ENCODE measurements around the gene FLT3LG. TPM values are rescaled to one million over a fixed set of nuclear protein-coding genes. Genes with fewer than 3 reads are reported as not detected.
"Not testable (repeated sequence)": the region's sequence is repeated elsewhere in the genome, so short reads cannot be mapped to it uniquely, and the experiment has no call there.

FLT3LG gene
- total RNA-seq, 4 donors from 2014 or later = 3.7 to 19.4 (median 4.1) TPM; not detected in 1

GRCh38 chr19:49453757-49454240 lies 20.2 kb upstream of the FLT3LG start:
- Histone ChIP-seq H3K4me3 (peak overlapping the region; percentile 52 to 53), H3K36me3 (no peaks in the 10 kb centered on the region), H3K4me1 (peaks cover 2 to 5% of the 10 kb centered on the region in 2 donors), H3K27me3 (no peaks in the 10 kb centered on the region), H3K27ac (peak overlapping the region; percentile 93 to 99), H3K9me3 (no peaks in the 10 kb centered on the region)
- DNase-seq = no peak
- TF ChIP-seq POLR2A (IDR thresholded peaks at IDR 0.05) (no peak), CTCF (IDR thresholded peaks at IDR 0.05) (no peak)
- intact Hi-C loops (cut with DNase I; ENCODE audit: low total_unique reads) = no loop called here

GRCh38 chr19:49455773-49456172 lies 18.2 kb upstream of the FLT3LG start:
- intact Hi-C loops (cut with DNase I; ENCODE audit: low total_unique reads) = no loop called here
- peaks cover 2 to 5% of the 10 kb centered on the region in 2 donors for H3K4me1 ChIP-seq
- no peaks in the 10 kb centered on the region for H3K27me3 ChIP-seq
- H3K9me3 ChIP-seq = no peaks in the 10 kb centered on the region
- no peak overlapping the region for H3K4me3 ChIP-seq
- no peak for TF ChIP-seq POLR2A (IDR thresholded peaks at IDR 0.05)
- TF ChIP-seq CTCF (IDR thresholded peaks at IDR 0.05) = no peak
- H3K36me3 ChIP-seq = no peaks in the 10 kb centered on the region
- no peak for DNase-seq
- peak overlapping the region; percentile 74 to 99 for H3K27ac ChIP-seq

- Histone ChIP-seq H3K4me1 (peaks cover 2 to 5% of the 10 kb centered on the region in 2 donors), H3K36me3 (no peaks in the 10 kb centered on the region), H3K9me3 (no peaks in the 10 kb centered on the region), H3K4me3 (no peak overlapping the region), H3K27ac (peak overlapping the region; percentile 74 to 99), H3K27me3 (no peaks in the 10 kb centered on the region)
- TF ChIP-seq POLR2A (IDR thresholded peaks at IDR 0.05) (no peak), CTCF (IDR thresholded peaks at IDR 0.05) (no peak)
- no peak for DNase-seq
- intact Hi-C loops (cut with DNase I; ENCODE audit: low total_unique reads) = no loop called here
Measured at GRCh38 chr19:49456326-49456725, 17.7 kb upstream of the FLT3LG start.

GRCh38 chr19:49458567-49458903 lies 15.5 kb upstream of the FLT3LG start:
- no peak overlapping the region for H3K4me3 ChIP-seq
- intact Hi-C loops (cut with DNase I; ENCODE audit: low total_unique reads) = no loop called here
- DNase-seq = no peak
- peaks cover 2 to 5% of the 10 kb centered on the region in 2 donors for H3K4me1 ChIP-seq
- H3K27ac ChIP-seq = peak overlapping the region; percentile 41 to 99
- no peaks in the 10 kb centered on the region for H3K27me3 ChIP-seq
- TF ChIP-seq POLR2A (IDR thresholded peaks at IDR 0.05) (no peak), CTCF (IDR thresholded peaks at IDR 0.05) (no peak)
- no peaks in the 10 kb centered on the region for H3K36me3 ChIP-seq
- no peaks in the 10 kb centered on the region for H3K9me3 ChIP-seq

GRCh38 chr19:49459388-49459787 lies 14.6 kb upstream of the FLT3LG start:
- H3K36me3 ChIP-seq = no peaks in the 10 kb centered on the region
- no peak for DNase-seq
- peaks cover under 1 to 2% of the 10 kb centered on the region in 2 donors for H3K4me1 ChIP-seq
- no peak for TF ChIP-seq CTCF (IDR thresholded peaks at IDR 0.05)
- no peak for TF ChIP-seq POLR2A (IDR thresholded peaks at IDR 0.05)
- H3K9me3 ChIP-seq = no peaks in the 10 kb centered on the region
- H3K4me3 ChIP-seq = no peak overlapping the region
- H3K27me3 ChIP-seq = no peaks in the 10 kb centered on the region
- intact Hi-C loops (cut with DNase I; ENCODE audit: low total_unique reads) = no loop called here
- no peak overlapping the region for H3K27ac ChIP-seq

GRCh38 chr19:49461130-49461529 lies 12.9 kb upstream of the FLT3LG start:
- H3K4me1 ChIP-seq; H3K27ac ChIP-seq; intact Hi-C loops (cut with DNase I; ENCODE audit: low total_unique reads); H3K4me3 ChIP-seq; H3K27me3 ChIP-seq; DNase-seq; H3K9me3 ChIP-seq; H3K36me3 ChIP-seq: not testable (repeated sequence)

All from uterus (tissue), 4 donors.